ENCODE measurements around the gene ZNF146.
"Not testable (repeated sequence)": the region's sequence is repeated elsewhere in the genome, so short reads cannot be mapped to it uniquely, and the experiment has no call there.

The ZNF146 gene

GRCh38 chr19:36236304-36236945 lies 21.5 kb downstream of the ZNF146 start:
- no peak for DNase-seq

GRCh38 chr19:36236946-36237310 lies 22.0 kb downstream of the ZNF146 start:
- no peak for DNase-seq

- DNase-seq = peak in 1 of 2 experiments; percentile 15
Measured at GRCh38 chr19:36244066-36244465, 29.2 kb downstream of the ZNF146 start.

GRCh38 chr19:36245210-36246005 lies 30.5 kb downstream of the ZNF146 start:
- DNase-seq = peak; percentile 53 to 68

GRCh38 chr19:36246006-36246481 lies 31.1 kb downstream of the ZNF146 start:
- peak in 1 of 2 experiments; percentile 62 for DNase-seq

- no peak for DNase-seq
Measured at GRCh38 chr19:36252047-36252446, 37.1 kb downstream of the ZNF146 start.

GRCh38 chr19:36254848-36255247 lies 39.9 kb downstream of the ZNF146 start:
- no peak for DNase-seq

GRCh38 chr19:36255316-36255715 lies 40.4 kb downstream of the ZNF146 start:
- DNase-seq = no peak

GRCh38 chr19:36256064-36256463 lies 41.2 kb downstream of the ZNF146 start:
- DNase-seq = no peak

- no peak for DNase-seq
Measured at GRCh38 chr19:36256853-36257519, 42.1 kb downstream of the ZNF146 start.

- DNase-seq = no peak
Measured at GRCh38 chr19:36257520-36257876, 42.6 kb downstream of the ZNF146 start.

GRCh38 chr19:36258028-36258875 lies 43.3 kb downstream of the ZNF146 start:
- DNase-seq = no peak

GRCh38 chr19:36259211-36259610 lies 44.3 kb downstream of the ZNF146 start:
- DNase-seq = no peak

- no peak for DNase-seq
Measured at GRCh38 chr19:36265064-36265463, 50.2 kb downstream of the ZNF146 start.

GRCh38 chr19:36265856-36266374 lies 51.0 kb downstream of the ZNF146 start:
- no peak for DNase-seq

GRCh38 chr19:36266375-36266961 lies 51.6 kb downstream of the ZNF146 start:
- DNase-seq = no peak

GRCh38 chr19:36267061-36267845 lies 52.3 kb downstream of the ZNF146 start:
- no peak for DNase-seq

- not testable (repeated sequence) for DNase-seq
Measured at GRCh38 chr19:36268081-36268480, 53.2 kb downstream of the ZNF146 start.

GRCh38 chr19:36268591-36268990 lies 53.7 kb downstream of the ZNF146 start:
- not testable (repeated sequence) for DNase-seq

- not testable (repeated sequence) for DNase-seq
Measured at GRCh38 chr19:36269295-36269694, 54.4 kb downstream of the ZNF146 start.
